Left lung (tissue), 10 donors: ENCODE measurements around the gene NANS. TPM values are rescaled to one million over a fixed set of nuclear protein-coding genes. Genes with fewer than 3 reads are reported as not detected.
"Not testable (repeated sequence)": the region's sequence is repeated elsewhere in the genome, so short reads cannot be mapped to it uniquely, and the experiment has no call there.

Experiments used
- ATAC-seq: fragments of 200-7000 bp; cut with Tn5 transposase; one replicate; pipeline ENCODE4 v1.9.1; 2020; ENCODE audit warnings: moderate library complexity
- DNase-seq, 4 donors: peaks; one replicate each; pipeline ENCODE4 v3.0.0-alpha.2; 2013 to 2020
- H3K27ac ChIP-seq, 2 donors: fragments of 200-600 bp; sonication (generic) in 1 of 2; one replicate each; pipeline versions ENCODE4 v1.5.0 to v1.8.0; 2020 to 2021
- H3K27me3 ChIP-seq, 2 donors: fragments of 200-600 bp; sonication (generic) in 1 of 2; one replicate each; pipeline versions ENCODE4 v1.5.0 to v1.8.0; 2020 to 2021
- H3K36me3 ChIP-seq, 2 donors: fragments of 200-600 bp; sonication (generic) in 1 of 2; one replicate each; pipeline versions ENCODE4 v1.5.0 to v1.8.0; 2020 to 2021
- H3K4me1 ChIP-seq, 2 donors: fragments of 200-600 bp; one replicate each; pipeline ENCODE4 v1.8.0; 2021
- H3K4me3 ChIP-seq, 2 donors: fragments of 200-600 bp; sonication (generic) in 1 of 2; one replicate each; pipeline versions ENCODE4 v1.5.0 to v1.8.0; 2020 to 2021; ENCODE audit warnings: mild to moderate bottlenecking in 1 of 2
- H3K9me3 ChIP-seq, 2 donors: fragments of 200-600 bp; sonication (generic) in 1 of 2; one replicate each; pipeline versions ENCODE4 v1.5.0 to v1.8.0; 2020 to 2021
- CTCF ChIP-seq, 2 donors: fragments of 200-600 bp; sonication (generic) in 1 of 2; IDR thresholded peaks; one replicate each; pipeline versions ENCODE4 v1.5.0 to v1.8.0; 2021; ENCODE audit warnings: antibody characterized with exemption in 2 of 2
- intact Hi-C, 2 donors: fragments of 100-400 bp; cut with DNase I; formaldehyde crosslinking; loops; one replicate each; pipeline versions ENCODE4 v1.11.2 to v1.14.2; 2022
- polyA plus RNA-seq, 6 donors: library from polyadenylated mRNA; unstranded; fragments of 120-200 nt; gene quantifications; one replicate each; pipeline ENCODE4 v1.2.1, GENCODE V29; 2013; ENCODE audit not compliant: insufficient read length in 6 of 6
- total RNA-seq, 2 donors: library from RNA; stranded (reverse); fragmentation: NEBNext Ultra II Directional; extraction: Animal tissue kit (Norgen Biotek cat#: 25700); gene quantifications; one replicate each; pipeline ENCODE4 v1.2.1, GENCODE V29; 2021
- donor health status: DM: no; HTN: yes; CAD: no.
- donor health status: DM: no; HTN: no; CAD: no.

Gene NANS
- total and polyA plus RNA-seq, 8 donors = 35.6 to 72.0 (median 40.4) TPM

- peaks cover 7 to 96% of the 10 kb centered on the region in 2 donors for H3K36me3 ChIP-seq
- DNase-seq (no peak), ATAC-seq (no peak)
- TF ChIP-seq CTCF (IDR thresholded peaks at IDR 0.05) = no peak
- no peaks in the 10 kb centered on the region for H3K27me3 ChIP-seq
- intact Hi-C loops = no loop called here
- H3K4me3 ChIP-seq = no peak overlapping the region
- H3K27ac ChIP-seq = no peak overlapping the region
- H3K9me3 ChIP-seq = no peaks in the 10 kb centered on the region
- H3K4me1 ChIP-seq = no peaks in the 10 kb centered on the region
These were observed 39.2 kb upstream of the NANS start for GRCh38 chr9:98017306-98017705.

GRCh38 chr9:98018347-98018746 is 38.2 kb upstream of the NANS start:
- Histone ChIP-seq H3K36me3 (peaks cover 4 to 86% of the 10 kb centered on the region in 2 donors), H3K4me3 (no peak overlapping the region), H3K9me3 (no peaks in the 10 kb centered on the region), H3K27ac (no peak overlapping the region), H3K4me1 (no peaks in the 10 kb centered on the region), H3K27me3 (no peaks in the 10 kb centered on the region)
- no peak for TF ChIP-seq CTCF (IDR thresholded peaks at IDR 0.05)
- ATAC-seq = no peak
- DNase-seq = no peak
- intact Hi-C loops = no loop called here

GRCh38 chr9:98019098-98019497 is 37.4 kb upstream of the NANS start:
- intact Hi-C loops = no loop called here
- Histone ChIP-seq H3K36me3 (peaks cover 0 to 79% of the 10 kb centered on the region in 2 donors), H3K27me3 (no peaks in the 10 kb centered on the region), H3K9me3 (no peaks in the 10 kb centered on the region), H3K4me3 (no peak overlapping the region), H3K4me1 (no peaks in the 10 kb centered on the region), H3K27ac (no peak overlapping the region)
- no peak for ATAC-seq
- TF ChIP-seq CTCF (IDR thresholded peaks at IDR 0.05) = no peak
- no peak for DNase-seq

GRCh38 chr9:98019869-98020268 is 36.7 kb upstream of the NANS start:
- H3K27me3 ChIP-seq, intact Hi-C loops, H3K4me1 ChIP-seq, H3K4me3 ChIP-seq, H3K27ac ChIP-seq, ATAC-seq, H3K9me3 ChIP-seq, DNase-seq: not testable (repeated sequence)
- H3K36me3 ChIP-seq = peaks cover 0 to 71% of the 10 kb centered on the region in 2 donors

- intact Hi-C loops = no loop called here
- Histone ChIP-seq H3K9me3 (no peaks in the 10 kb centered on the region), H3K27ac (no peak overlapping the region), H3K4me1 (no peaks in the 10 kb centered on the region), H3K27me3 (no peaks in the 10 kb centered on the region), H3K36me3 (peaks cover 0 to 63% of the 10 kb centered on the region in 2 donors), H3K4me3 (no peak overlapping the region)
- TF ChIP-seq CTCF (IDR thresholded peaks at IDR 0.05) = no peak
- ATAC-seq = no peak
- no peak for DNase-seq
These were observed 35.9 kb upstream of the NANS start for GRCh38 chr9:98020476-98021145.
